Adipose tissue (tissue), 3 donors: ENCODE results near the gene HLA-DRB1. TPM values are rescaled to one million over a fixed set of nuclear protein-coding genes. Genes with fewer than 3 reads are reported as not detected.

ENCODE experiments used
- polyA plus RNA-seq, 3 donors: library from polyadenylated mRNA; stranded (reverse); fragments of 200-250 nt; gene quantifications; one replicate each; pipeline ENCODE4 v1.2.3, GENCODE V29; 2013
- donor health status: healthy with polysubstance abuse.
- donor health status: Bipolar disorder and iron deficiency.
- donor health status: healthy.

HLA-DRB1 gene
- polyA plus RNA-seq, 3 donors: 26.0 to 93.5 (median 30.5) TPM

Other genes starting within 250 kb of the HLA-DRB1 start
- gene TSBP1, start 217.9 kb downstream of the HLA-DRB1 start, polyA plus RNA-seq: not detected
- not detected for gene BTNL2, start 182.7 kb downstream of the HLA-DRB1 start, polyA plus RNA-seq
- gene HLA-DRA, start 150.0 kb downstream of the HLA-DRB1 start, polyA plus RNA-seq: 100 to 1,000 TPM in 1 of 3 donors, 10 to 100 TPM in 2; 53.2 to 220 (median 67.1) TPM
- 1 to 10 TPM in 2 of 3 donors, under 1 TPM in 1; 0.67 to 1.4 (median 1.0) TPM for gene HLA-DRB5, start 59.6 kb downstream of the HLA-DRB1 start, polyA plus RNA-seq
- gene HLA-DQA1, start 47.6 kb upstream of the HLA-DRB1 start, polyA plus RNA-seq: 10 to 100 TPM in 1 of 3 donors, 1 to 10 TPM in 2; 6.2 to 47.9 (median 8.1) TPM
- gene HLA-DQB1, start 76.8 kb upstream of the HLA-DRB1 start, polyA plus RNA-seq: 10 to 100 TPM in 2 of 3 donors, 1 to 10 TPM in 1; 8.7 to 73.5 (median 43.3) TPM
- not detected for gene HLA-DQA2, start 151.5 kb upstream of the HLA-DRB1 start, polyA plus RNA-seq
- not detected for gene HLA-DQB2, start 173.7 kb upstream of the HLA-DRB1 start, polyA plus RNA-seq
- gene HLA-DOB, start 227.2 kb upstream of the HLA-DRB1 start, polyA plus RNA-seq: under 1 TPM in 2 of 3 donors, not detected in 1; 0.58 to 0.62 TPM
- 10 to 100 TPM in 2 of 3 donors, 1 to 10 TPM in 1; 8.3 to 29.4 (median 17.8) TPM for gene TAP2, start 248.9 kb upstream of the HLA-DRB1 start, polyA plus RNA-seq